ENCODE measurements around the gene BUD23.

DNA sequence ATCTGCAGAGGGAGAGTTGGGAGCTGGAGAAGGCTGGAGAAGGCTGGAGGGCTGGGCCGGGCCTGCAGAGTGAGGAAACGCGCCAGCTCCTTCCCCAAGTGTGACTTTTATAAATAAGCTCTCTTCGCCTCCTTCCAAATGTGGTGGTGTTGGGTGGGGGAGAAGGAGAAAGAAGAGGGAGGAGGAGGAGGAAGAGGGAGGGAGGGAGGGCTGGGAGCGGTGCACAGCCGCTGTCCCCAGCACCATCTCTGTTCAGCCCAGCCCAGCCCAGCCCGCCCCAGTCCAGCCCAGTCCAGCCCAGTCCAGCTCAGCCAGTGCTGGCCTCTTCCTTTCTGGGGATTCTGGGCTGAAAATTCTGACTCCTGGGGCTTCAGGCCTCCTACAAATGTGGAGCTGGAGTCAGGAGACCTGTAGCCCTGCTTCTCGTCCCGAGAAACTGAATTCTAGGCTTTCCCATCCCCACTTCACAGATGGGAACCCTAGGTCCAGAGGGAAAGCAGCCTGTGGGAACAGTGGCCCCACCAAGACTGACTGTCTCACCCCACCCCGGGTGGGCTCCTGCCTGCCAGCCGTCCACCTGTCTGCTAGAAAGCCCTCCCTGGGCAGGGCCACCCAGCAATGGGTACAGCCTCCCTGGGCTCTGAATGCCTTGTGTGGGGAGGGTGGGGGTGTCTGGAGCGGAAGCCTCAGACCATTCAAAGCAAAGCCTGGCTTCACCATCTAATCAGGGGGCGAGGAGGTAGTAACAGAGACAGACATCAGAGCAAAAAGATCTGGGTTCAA, 33.8 kb downstream of the BUD23 start:
- TF ChIP-seq POLR2A (IDR thresholded peaks at IDR 0.05), result no peak
- no peak for TF ChIP-seq POLR2AphosphoS5 (IDR thresholded peaks at IDR 0.05)
- TF ChIP-seq, protein P1, sequence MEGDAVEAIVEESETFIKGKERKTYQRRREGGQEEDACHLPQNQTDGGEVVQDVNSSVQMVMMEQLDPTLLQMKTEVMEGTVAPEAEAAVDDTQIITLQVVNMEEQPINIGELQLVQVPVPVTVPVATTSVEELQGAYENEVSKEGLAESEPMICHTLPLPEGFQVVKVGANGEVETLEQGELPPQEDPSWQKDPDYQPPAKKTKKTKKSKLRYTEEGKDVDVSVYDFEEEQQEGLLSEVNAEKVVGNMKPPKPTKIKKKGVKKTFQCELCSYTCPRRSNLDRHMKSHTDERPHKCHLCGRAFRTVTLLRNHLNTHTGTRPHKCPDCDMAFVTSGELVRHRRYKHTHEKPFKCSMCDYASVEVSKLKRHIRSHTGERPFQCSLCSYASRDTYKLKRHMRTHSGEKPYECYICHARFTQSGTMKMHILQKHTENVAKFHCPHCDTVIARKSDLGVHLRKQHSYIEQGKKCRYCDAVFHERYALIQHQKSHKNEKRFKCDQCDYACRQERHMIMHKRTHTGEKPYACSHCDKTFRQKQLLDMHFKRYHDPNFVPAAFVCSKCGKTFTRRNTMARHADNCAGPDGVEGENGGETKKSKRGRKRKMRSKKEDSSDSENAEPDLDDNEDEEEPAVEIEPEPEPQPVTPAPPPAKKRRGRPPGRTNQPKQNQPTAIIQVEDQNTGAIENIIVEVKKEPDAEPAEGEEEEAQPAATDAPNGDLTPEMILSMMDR (IDR thresholded peaks at IDR 0.05), result no peak

Data from breast epithelium (tissue), 3 donors.